MCF 10A (cell line): ENCODE data around the gene CPNE2. TPM values are rescaled to one million over a fixed set of nuclear protein-coding genes. Genes with fewer than 3 reads are reported as not detected.

Experiments used
- BruUV-seq: library from RNA; stranded (reverse); fragments of 400-500 nt; replicated peaks from 2 replicates; lab custom pipeline; 2021; lab: Mats Ljungman, UMichigan
- CTCF ChIA-PET: fragments of 300-600 bp; sonication (Branson Sonifier 250); formaldehyde crosslinking; extraction: SDS; loops from one replicate; lab custom pipeline; 2021; ENCODE audit warnings: antibody characterized with exemption, inconsistent platforms; lab: Yijun Ruan, JAX
- POLR2A ChIA-PET: fragments of 300-600, 350-650 bp; sonication (Branson Sonifier 250); formaldehyde crosslinking; extraction: SDS; loops from one replicate; lab custom pipeline; 2020; ENCODE audit warnings: antibody characterized with exemption, inconsistent platforms; lab: Yijun Ruan, JAX
- DNase-seq: peaks from one replicate; pipeline ENCODE4 v3.0.0-alpha.2; 2018; ENCODE audit not compliant: unreplicated experiment
- H3K27ac Mint-ChIP-seq: one replicate; pipeline ENCODE4 v1.8.0; 2022; ENCODE audit warnings: mild to moderate bottlenecking, low read depth, mixed read lengths; ENCODE audit not compliant: unreplicated experiment
- H3K27me3 Mint-ChIP-seq: one replicate; pipeline ENCODE4 v1.8.0; 2022; ENCODE audit warnings: mixed read lengths; ENCODE audit not compliant: insufficient read depth, unreplicated experiment
- H3K36me3 Mint-ChIP-seq: one replicate; pipeline ENCODE4 v1.8.0; 2022; ENCODE audit warnings: mild to moderate bottlenecking, moderate library complexity, mixed read lengths; ENCODE audit not compliant: insufficient read depth, unreplicated experiment
- H3K4me1 Mint-ChIP-seq: one replicate; pipeline ENCODE4 v1.8.0; 2022; ENCODE audit warnings: mixed read lengths; ENCODE audit not compliant: insufficient read depth, unreplicated experiment
- H3K4me3 Mint-ChIP-seq: one replicate; pipeline ENCODE4 v1.8.0; 2022; ENCODE audit warnings: mild to moderate bottlenecking, moderate library complexity, mixed read lengths; ENCODE audit not compliant: unreplicated experiment
- H3K9me3 Mint-ChIP-seq: one replicate; pipeline ENCODE4 v1.8.0; 2022; ENCODE audit warnings: mixed read lengths; ENCODE audit not compliant: unreplicated experiment
- CTCF ChIP-seq: fragments of 200-600 bp; IDR thresholded peaks from one replicate; pipeline ENCODE4 v1.8.0; 2022; ENCODE audit warnings: antibody characterized with exemption, mild to moderate bottlenecking; ENCODE audit not compliant: unreplicated experiment
- intact Hi-C: fragments of 100-400 bp; cut with micrococcal nuclease; formaldehyde crosslinking; loops from 2 replicates; pipeline ENCODE4 v1.14.1; 2022
- total RNA-seq: library from RNA; stranded (reverse); gene quantifications from 2 replicates; pipeline ENCODE4 v1.2.3, GENCODE V29; 2022

Gene CPNE2
- total RNA-seq, 1 experiment from 2014 or later: 6.7 TPM

- no TSS peak for BruUV-seq
- Mint-ChIP-seq H3K9me3 (no peaks in the 10 kb centered on the region), H3K4me1 (no peaks in the 10 kb centered on the region), H3K27me3 (no peaks in the 10 kb centered on the region), H3K36me3 (no peaks in the 10 kb centered on the region), H3K4me3 (peak overlapping the region; percentile 69), H3K27ac (no peak overlapping the region)
- ChIA-PET POLR2A (interaction anchor here (0.7 to 1.0 kb wide), 2 partner anchors 91 to 93 kb away, joined by 4 to 6 read pairs; partner anchors contain the start of gene PSME3IP1), CTCF (interaction anchor here (0.5 to 10.4 kb wide), 18 partner anchors 8 to 854 kb away, joined by 3 to 74 read pairs (median 4); no protein-coding TSS in a partner anchor)
- DNase-seq: no peak
- TF ChIP-seq CTCF: no peak
- intact Hi-C loops: loop anchor here (2.0 to 5.0 kb wide), 2 partner anchors 75 to 153 kb away; partner anchors contain the start of gene ARL2BP
Observed at GRCh38 chr16:57093666-57094564, 1.5 kb downstream of the CPNE2 start.

- H3K27ac Mint-ChIP-seq: no peak overlapping the region
- no peaks in the 10 kb centered on the region for H3K36me3 Mint-ChIP-seq
- CTCF ChIA-PET: interaction anchor here (0.8 to 10.4 kb wide), 3 partner anchors 9 to 301 kb away, joined by 3 to 74 read pairs (median 4); no protein-coding TSS in a partner anchor
- no peaks in the 10 kb centered on the region for H3K9me3 Mint-ChIP-seq
- no peak for TF ChIP-seq CTCF
- H3K4me3 Mint-ChIP-seq: no peak overlapping the region
- intact Hi-C loops: loop anchor here (5.0 kb wide), 1 partner anchor 152 kb away; the partner anchor contains the start of gene ARL2BP
- H3K4me1 Mint-ChIP-seq: peaks cover 2% of the 10 kb centered on the region
- DNase-seq: no peak
- BruUV-seq: no TSS peak
- no peaks in the 10 kb centered on the region for H3K27me3 Mint-ChIP-seq
- POLR2A ChIA-PET: no interaction called here
Observed at GRCh38 chr16:57094911-57095310, 2.5 kb downstream of the CPNE2 start.

- Mint-ChIP-seq H3K36me3 (no peaks in the 10 kb centered on the region), H3K9me3 (no peaks in the 10 kb centered on the region), H3K4me1 (peaks cover 9% of the 10 kb centered on the region), H3K27ac (no peak overlapping the region), H3K4me3 (no peak overlapping the region), H3K27me3 (no peaks in the 10 kb centered on the region)
- DNase-seq: no peak
- TF ChIP-seq CTCF: no peak
- intact Hi-C loops: no loop called here
- ChIA-PET CTCF (interaction anchor here (0.8 to 10.4 kb wide), 2 partner anchors 12 to 18 kb away, joined by 4 to 74 read pairs; no protein-coding TSS in a partner anchor), POLR2A (no interaction called here)
- no TSS peak for BruUV-seq
Observed at GRCh38 chr16:57096192-57096591, 3.8 kb downstream of the CPNE2 start.

GRCh38 chr16:57096793-57097192, 4.4 kb downstream of the CPNE2 start:
- no peaks in the 10 kb centered on the region for H3K9me3 Mint-ChIP-seq
- intact Hi-C loops: no loop called here
- no peak for TF ChIP-seq CTCF
- H3K36me3 Mint-ChIP-seq: no peaks in the 10 kb centered on the region
- DNase-seq: no peak
- ChIA-PET CTCF (interaction anchor here (0.6 to 10.4 kb wide), 2 partner anchors 13 to 55 kb away, joined by 3 to 74 read pairs; no protein-coding TSS in a partner anchor), POLR2A (no interaction called here)
- peaks cover 9% of the 10 kb centered on the region for H3K4me1 Mint-ChIP-seq
- no peak overlapping the region for H3K27ac Mint-ChIP-seq
- H3K27me3 Mint-ChIP-seq: no peaks in the 10 kb centered on the region
- no peak overlapping the region for H3K4me3 Mint-ChIP-seq
- BruUV-seq: no TSS peak
